Adipose tissue (tissue), 3 donors: Measurements from ENCODE around the gene MTA2. TPM values are rescaled to one million over a fixed set of nuclear protein-coding genes. Genes with fewer than 3 reads are reported as not detected.
"Not testable (repeated sequence)": the region's sequence is repeated elsewhere in the genome, so short reads cannot be mapped to it uniquely, and the experiment has no call there.

Source experiments
- H3K27ac ChIP-seq: one replicate; pipeline ENCODE4 v1.5.1; 2013; ENCODE audit warnings: low read depth, low read length
- WGBS, 3 donors: extraction: QIAGEN DNeasy Blood & Tissue Kit; methylation state at CpG; one replicate each; pipeline ENCODE4 v1.1.7; 2013; 5-methylcytosine and 5-hydroxymethylcytosine counted together
- polyA plus RNA-seq, 3 donors: library from polyadenylated mRNA; stranded (reverse); fragments of 200-250 nt; gene quantifications; one replicate each; pipeline ENCODE4 v1.2.3, GENCODE V29; 2013
- donor health status: healthy with polysubstance abuse.
- donor health status: Bipolar disorder and iron deficiency.
- donor health status: healthy.

The MTA2 gene
- polyA plus RNA-seq, result 10 to 100 TPM; 17.3 to 72.4 (median 48.1) TPM

DNA sequence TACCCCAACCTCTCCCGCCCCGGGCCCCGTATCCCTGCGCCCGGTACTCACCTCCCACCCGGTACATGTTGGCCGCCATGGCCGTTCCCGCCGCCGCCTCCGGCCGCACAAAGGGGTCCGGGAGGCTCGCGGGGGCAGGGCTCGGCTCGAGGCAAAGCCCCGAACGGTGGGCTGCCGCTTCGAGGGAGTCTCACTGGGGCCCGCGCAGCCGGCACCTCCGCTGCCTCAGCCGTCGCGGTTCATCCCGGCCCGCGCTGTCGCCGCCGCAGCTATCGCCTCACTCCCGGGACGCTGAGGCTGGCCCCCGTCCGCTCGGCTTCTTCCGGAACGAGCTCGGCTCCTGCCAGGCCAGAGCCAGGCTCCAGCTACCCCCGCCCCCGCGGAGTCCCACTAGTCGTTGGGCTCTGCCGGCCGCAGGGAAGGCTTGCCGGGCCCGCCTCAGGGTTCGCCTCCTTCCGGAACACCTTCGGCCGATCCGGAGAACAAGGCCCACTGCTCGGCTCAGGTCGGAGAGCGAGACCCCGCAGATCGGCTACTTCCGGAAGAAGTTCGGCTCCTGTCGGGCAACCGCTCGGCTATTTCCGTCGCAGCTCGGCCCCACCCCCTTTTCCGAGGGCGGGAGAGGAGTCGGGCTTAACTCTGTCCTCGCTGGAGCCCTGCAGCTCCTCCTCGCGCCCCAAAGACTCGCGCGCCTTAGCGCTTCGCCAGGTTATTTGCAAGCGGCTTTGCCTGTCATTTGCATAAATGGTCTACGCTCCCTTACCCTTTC lies at the start of gene MTA2:
Gene MTA2, minus strand, starts transcription at position 494 of the 769 bp plus-strand sequence. Its CDS starts 415 bp downstream, at position 79.
- WGBS, 3 donors, result 0 to 1% (median 1%) methylated on average over 77 to 83 of the region's 83 CpGs
- H3K27ac ChIP-seq, result peak within 1 kb of the TSS; percentile 17

GRCh38 chr11:62650283-62650682 lies 48.6 kb upstream of the MTA2 start:
- WGBS, 3 donors, result 94 to 96% (median 95%) methylated on average over 12 of the region's 12 CpGs
- not testable (repeated sequence) for H3K27ac ChIP-seq

GRCh38 chr11:62649486-62649885 lies 47.8 kb upstream of the MTA2 start:
- H3K27ac ChIP-seq, result no peak overlapping the region
- 87 to 90% (median 87%) methylated on average over 11 of the region's 11 CpGs for WGBS, 3 donors

- 85 to 92% (median 91%) methylated on average over 11 of the region's 11 CpGs for WGBS, 3 donors
- no peak overlapping the region for H3K27ac ChIP-seq
Observed at GRCh38 chr11:62648967-62649364, 47.3 kb upstream of the MTA2 start.

GRCh38 chr11:62648185-62648966 lies 46.7 kb upstream of the MTA2 start:
- H3K27ac ChIP-seq, result no peak overlapping the region
- WGBS, 3 donors, result 91 to 92% (median 91%) methylated on average over 24 of the region's 24 CpGs

DNA sequence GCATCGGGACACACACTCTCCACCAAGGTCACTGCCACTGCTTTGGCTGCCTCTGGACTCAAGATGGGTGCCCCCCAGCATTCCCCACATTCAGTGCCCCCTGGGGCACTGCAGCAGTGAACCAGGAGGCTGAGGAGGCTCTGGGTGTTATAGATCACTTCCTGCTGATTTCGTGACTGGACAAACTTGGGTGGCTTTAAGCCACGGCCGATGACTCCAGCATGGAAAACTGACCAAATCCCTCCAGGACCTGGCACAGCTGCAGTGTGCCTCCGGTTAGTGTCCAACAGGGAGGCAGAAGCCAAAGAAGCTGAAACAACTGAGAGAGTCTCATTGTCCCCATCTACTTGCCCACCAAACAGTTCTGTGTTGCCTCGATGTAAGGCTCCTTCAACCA lies 45.9 kb upstream of the MTA2 start:
- H3K27ac ChIP-seq, result no peak overlapping the region
- 63 to 88% (median 81%) methylated on average over 6 of the region's 6 CpGs for WGBS, 3 donors

DNA sequence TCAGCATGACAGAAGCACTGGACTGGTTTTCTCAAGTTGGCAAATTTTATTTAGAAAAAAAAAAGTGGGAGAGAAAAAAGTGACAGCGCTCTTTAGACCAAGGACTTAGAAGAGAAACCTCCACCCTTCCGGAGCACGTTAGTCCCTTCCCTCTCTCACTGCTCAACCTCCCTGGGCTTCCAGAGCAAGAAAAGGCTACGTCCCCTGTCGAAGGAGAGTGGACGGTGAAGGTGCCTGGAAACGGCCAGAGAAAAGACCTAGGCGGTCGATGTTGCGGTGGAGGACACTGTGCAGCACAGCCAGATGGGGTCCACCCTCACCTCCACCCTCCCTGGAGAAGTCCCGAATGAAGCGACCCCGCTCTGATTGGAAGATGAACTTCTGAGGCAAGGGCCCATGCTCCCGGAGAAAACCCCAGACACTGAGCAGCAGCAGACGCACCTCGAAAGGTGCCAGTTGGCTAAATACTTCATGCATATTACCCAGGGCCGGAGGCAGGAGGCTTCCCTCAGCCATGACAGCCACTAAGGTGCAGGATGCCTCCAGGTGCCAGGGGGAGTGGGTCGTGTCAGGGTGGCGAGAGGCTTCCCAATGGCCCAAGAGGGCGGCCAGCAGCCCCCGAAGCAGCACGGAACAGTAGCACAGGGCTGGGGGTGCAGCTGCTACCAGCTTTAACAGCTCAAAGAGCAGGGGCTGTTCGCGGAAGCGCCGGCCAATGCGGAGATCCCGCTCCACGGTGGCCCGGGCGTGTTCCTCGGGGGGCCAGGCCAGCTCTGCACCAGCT lies 45.4 kb upstream of the MTA2 start:
- no peak overlapping the region for H3K27ac ChIP-seq
- 52 to 67% (median 61%) methylated on average over 32 of the region's 32 CpGs for WGBS, 3 donors

DNA sequence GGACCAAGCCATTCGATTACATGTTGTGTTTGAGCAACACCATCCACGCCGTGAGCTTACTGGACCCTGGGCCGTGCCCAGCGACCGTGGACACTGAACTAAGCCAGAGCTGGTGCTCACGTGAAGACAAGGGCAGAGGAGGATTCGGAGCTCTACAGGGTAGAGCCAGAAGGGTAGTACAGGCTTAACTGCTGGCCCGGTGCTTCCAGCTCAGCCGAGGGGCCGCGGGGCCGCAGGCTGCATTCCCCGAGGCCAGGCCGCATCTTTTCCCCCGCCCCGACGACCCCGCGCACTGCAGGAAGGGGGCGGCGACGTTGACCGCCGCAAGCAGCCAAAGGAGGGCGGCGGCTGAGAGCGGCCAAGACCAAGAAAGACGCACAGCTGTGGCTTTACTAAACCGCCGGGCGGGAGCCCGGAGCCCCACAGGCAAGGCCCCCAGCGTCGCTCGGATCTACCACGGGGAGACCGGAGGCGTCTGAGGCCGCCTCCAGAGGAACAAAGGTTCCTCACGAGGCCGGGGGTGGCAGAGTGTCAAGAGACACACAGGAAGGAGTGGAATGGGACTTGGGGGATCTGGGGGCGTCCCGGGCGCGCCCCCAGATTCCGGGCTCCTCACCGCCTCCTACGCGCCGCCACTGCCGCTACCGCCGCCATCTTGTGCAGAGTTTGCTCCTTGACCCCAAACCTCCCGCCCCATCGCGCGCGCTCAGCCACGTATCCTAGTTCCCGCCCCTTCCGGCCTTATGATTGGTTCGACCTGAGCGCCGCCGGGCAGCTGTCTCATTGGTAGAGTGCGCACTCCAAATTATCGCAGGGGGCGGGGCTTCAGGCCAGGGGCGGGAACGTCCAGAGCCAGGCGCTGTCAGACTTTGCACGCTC lies 44.5 kb upstream of the MTA2 start, which contains the start of gene GANAB:
Gene GANAB, minus strand, starts transcription at position 668 of the 879 bp plus-strand sequence. Its CDS starts 14 bp downstream, at position 654.
- peak within 1 kb of the TSS; percentile 86 for H3K27ac ChIP-seq
- 0% methylated on average over 62 to 73 of the region's 73 CpGs for WGBS, 3 donors

DNA sequence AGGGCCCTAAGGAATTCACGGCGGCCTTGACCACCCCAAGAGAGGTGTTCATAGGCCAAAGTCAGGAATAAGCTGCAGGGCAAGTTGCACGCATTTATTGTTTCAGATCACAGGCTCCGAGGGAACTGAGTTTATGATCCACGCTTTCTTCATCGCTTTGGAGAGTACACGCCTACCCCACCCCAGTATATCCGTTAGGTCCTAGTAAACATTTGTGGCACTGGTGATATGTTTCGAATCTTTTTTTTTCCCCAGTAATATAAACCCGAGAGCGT lies 43.9 kb upstream of the MTA2 start:
- WGBS, 3 donors, result 11 to 13% (median 13%) methylated on average over 11 of the region's 11 CpGs
- H3K27ac ChIP-seq, result no peak overlapping the region

- no peak overlapping the region for H3K27ac ChIP-seq
- 76 to 86% (median 81%) methylated on average over 8 of the region's 8 CpGs for WGBS, 3 donors
Observed at GRCh38 chr11:62644220-62644619, 42.6 kb upstream of the MTA2 start.

DNA sequence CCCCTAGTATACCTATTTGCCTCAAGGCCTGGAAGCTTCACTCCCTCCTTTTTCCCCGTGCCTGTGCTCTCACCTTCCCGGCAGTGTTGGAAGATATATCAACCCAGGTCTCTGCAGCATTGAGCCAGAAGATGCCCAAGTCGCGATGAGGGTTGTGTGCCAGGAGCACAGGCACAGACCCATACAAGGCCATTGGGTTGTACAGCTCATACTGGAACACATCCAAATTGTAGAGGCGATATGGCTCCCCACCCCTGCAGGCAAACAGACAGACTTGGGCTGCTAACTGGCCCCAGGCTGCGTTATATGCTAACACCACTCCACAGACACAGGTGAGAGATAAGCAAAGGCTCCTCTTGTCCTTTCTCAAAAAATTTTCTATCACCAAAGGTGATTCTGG lies 30.8 kb upstream of the MTA2 start:
- no peak overlapping the region for H3K27ac ChIP-seq
- WGBS, 3 donors, result 62 to 92% (median 85%) methylated on average over 6 of the region's 6 CpGs

GRCh38 chr11:62627713-62628112 lies 26.0 kb upstream of the MTA2 start:
- 80 to 88% (median 82%) methylated on average over 3 of the region's 3 CpGs for WGBS, 3 donors
- no peak overlapping the region for H3K27ac ChIP-seq

DNA sequence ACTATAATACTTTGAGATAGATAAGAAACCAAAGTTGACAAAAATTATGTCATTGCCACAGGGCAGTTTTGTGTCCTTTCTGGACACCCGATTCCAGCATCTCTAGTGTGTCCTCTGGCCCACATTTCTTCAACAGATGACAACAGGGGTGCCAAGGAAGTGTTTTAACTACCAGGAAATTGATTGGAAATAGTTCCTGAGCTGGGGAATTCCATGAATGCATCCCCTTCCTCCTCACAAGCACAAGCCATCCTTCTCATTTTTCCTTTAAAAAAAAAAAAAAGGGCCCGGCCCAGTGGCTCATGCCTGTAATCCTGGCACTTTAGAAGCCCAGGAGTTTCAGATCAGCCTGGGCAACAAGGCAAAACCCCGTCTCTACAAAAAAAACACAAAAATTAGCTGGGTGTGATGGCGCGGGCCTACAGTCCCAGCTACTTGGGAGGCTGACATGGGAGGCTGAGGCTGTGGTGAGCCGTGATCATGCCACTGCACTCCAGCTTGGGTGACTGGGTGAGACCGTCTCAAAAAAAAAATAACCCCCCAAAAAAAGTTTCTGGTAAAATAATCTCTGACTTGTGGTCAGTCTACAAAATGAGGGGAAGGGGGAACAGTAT lies 20.9 kb upstream of the MTA2 start:
- peak overlapping the region; percentile 71 for H3K27ac ChIP-seq
- WGBS, 3 donors, result 81 to 87% (median 81%) methylated on average over 7 of the region's 7 CpGs

GRCh38 chr11:62621567-62622470 lies 20.2 kb upstream of the MTA2 start, which contains the start of gene B3GAT3:
B3GAT3 (minus strand) TSS chr11:62621986; CDS start chr11:62621947, 39 bp downstream.
- WGBS, 3 donors, result 0 to 1% (median 1%) methylated on average over 66 to 77 of the region's 77 CpGs
- peak within 1 kb of the TSS; percentile 71 for H3K27ac ChIP-seq

- WGBS, 3 donors, result 23 to 34% (median 31%) methylated on average over 8 of the region's 8 CpGs
- no peak overlapping the region for H3K27ac ChIP-seq
Observed at GRCh38 chr11:62621027-62621566, 19.4 kb upstream of the MTA2 start.

DNA sequence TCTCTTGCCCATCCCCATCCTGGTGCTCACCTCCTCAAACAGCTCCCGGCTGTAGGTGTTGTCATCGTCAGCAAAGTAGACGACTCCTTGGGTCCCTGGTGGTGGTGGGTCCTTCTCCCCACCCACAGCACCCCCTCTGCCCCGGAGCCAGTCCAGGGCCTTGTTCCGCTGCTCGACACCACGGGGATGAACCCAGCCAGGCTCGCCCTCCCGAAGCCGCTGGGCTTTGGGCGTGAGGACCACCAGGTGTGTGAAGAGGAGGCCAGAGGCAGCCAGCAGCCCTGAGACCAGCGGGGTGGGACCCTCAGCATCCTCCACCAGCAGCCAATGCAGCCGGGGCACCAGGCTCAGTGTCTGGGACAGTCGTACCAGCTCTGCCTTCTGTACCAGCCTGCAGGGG lies 15.3 kb upstream of the MTA2 start:
- H3K27ac ChIP-seq, result not testable (repeated sequence)
- 92 to 97% (median 93%) methylated on average over 14 of the region's 14 CpGs for WGBS, 3 donors
